Measurements from ENCODE around the gene CHSY3. TPM values are rescaled to one million over a fixed set of nuclear protein-coding genes. Genes with fewer than 3 reads are reported as not detected.
A peak's percentile ranks its signal among the peaks of the same experiment; 100 is the strongest.

Gene CHSY3
- total RNA-seq, 1 donor from 2014 or later, result 0.85 TPM

- Histone ChIP-seq H3K4me3 (no peak overlapping the region), H3K9me3 (replicated peaks) (no peaks in the 10 kb centered on the region), H3K36me3 (no peaks in the 10 kb centered on the region), H3K27me3 (ENCODE audit: low read depth) (no peaks in the 10 kb centered on the region), H3K4me1 (no peaks in the 10 kb centered on the region), H3K27ac (replicated peaks) (no peak overlapping the region)
- TF ChIP-seq CTCF (IDR thresholded peaks at IDR 0.05; ENCODE audit: borderline replicate concordance), result no peak
- intact Hi-C loops (cut with micrococcal nuclease), result no loop called here
- DNase-seq, result peak; percentile 25
Measured at GRCh38 chr5:130066644-130067043, 162.4 kb downstream of the CHSY3 start.

- intact Hi-C loops (cut with micrococcal nuclease), result no loop called here
- Histone ChIP-seq H3K4me3 (no peak overlapping the region), H3K27ac (replicated peaks) (no peak overlapping the region), H3K4me1 (no peaks in the 10 kb centered on the region), H3K9me3 (replicated peaks) (no peaks in the 10 kb centered on the region), H3K36me3 (no peaks in the 10 kb centered on the region), H3K27me3 (ENCODE audit: low read depth) (no peaks in the 10 kb centered on the region)
- DNase-seq, result no peak
- TF ChIP-seq CTCF (IDR thresholded peaks at IDR 0.05; ENCODE audit: borderline replicate concordance), result no peak
Measured at GRCh38 chr5:130067364-130067763, 163.1 kb downstream of the CHSY3 start.

GRCh38 chr5:130068101-130068500 is 163.8 kb downstream of the CHSY3 start:
- Histone ChIP-seq H3K27ac (replicated peaks) (no peak overlapping the region), H3K27me3 (ENCODE audit: low read depth) (no peaks in the 10 kb centered on the region), H3K4me1 (no peaks in the 10 kb centered on the region), H3K9me3 (replicated peaks) (no peaks in the 10 kb centered on the region), H3K36me3 (no peaks in the 10 kb centered on the region), H3K4me3 (no peak overlapping the region)
- no peak for TF ChIP-seq CTCF (IDR thresholded peaks at IDR 0.05; ENCODE audit: borderline replicate concordance)
- DNase-seq, result no peak
- intact Hi-C loops (cut with micrococcal nuclease), result no loop called here

GRCh38 chr5:130068988-130069387 is 164.7 kb downstream of the CHSY3 start:
- no peak for TF ChIP-seq CTCF (IDR thresholded peaks at IDR 0.05; ENCODE audit: borderline replicate concordance)
- Histone ChIP-seq H3K4me1 (no peaks in the 10 kb centered on the region), H3K4me3 (no peak overlapping the region), H3K9me3 (replicated peaks) (no peaks in the 10 kb centered on the region), H3K36me3 (no peaks in the 10 kb centered on the region), H3K27me3 (ENCODE audit: low read depth) (no peaks in the 10 kb centered on the region), H3K27ac (replicated peaks) (no peak overlapping the region)
- intact Hi-C loops (cut with micrococcal nuclease), result no loop called here
- DNase-seq, result no peak

GRCh38 chr5:130074820-130075219 is 170.6 kb downstream of the CHSY3 start:
- H3K27ac ChIP-seq (replicated peaks), result no peak overlapping the region
- no peaks in the 10 kb centered on the region for H3K36me3 ChIP-seq
- no peaks in the 10 kb centered on the region for H3K9me3 ChIP-seq (replicated peaks)
- intact Hi-C loops (cut with micrococcal nuclease), result no loop called here
- no peaks in the 10 kb centered on the region for H3K27me3 ChIP-seq (ENCODE audit: low read depth)
- no peak for DNase-seq
- no peak for TF ChIP-seq CTCF (IDR thresholded peaks at IDR 0.05; ENCODE audit: borderline replicate concordance)
- H3K4me3 ChIP-seq, result no peak overlapping the region
- no peaks in the 10 kb centered on the region for H3K4me1 ChIP-seq

- no peaks in the 10 kb centered on the region for H3K27me3 ChIP-seq (ENCODE audit: low read depth)
- no peak overlapping the region for H3K27ac ChIP-seq (replicated peaks)
- no peaks in the 10 kb centered on the region for H3K36me3 ChIP-seq
- H3K4me1 ChIP-seq, result no peaks in the 10 kb centered on the region
- TF ChIP-seq CTCF (IDR thresholded peaks at IDR 0.05; ENCODE audit: borderline replicate concordance), result no peak
- H3K4me3 ChIP-seq, result no peak overlapping the region
- intact Hi-C loops (cut with micrococcal nuclease), result no loop called here
- no peak for DNase-seq
- H3K9me3 ChIP-seq (replicated peaks), result no peaks in the 10 kb centered on the region
Measured at GRCh38 chr5:130077007-130077406, 172.7 kb downstream of the CHSY3 start.
